GM12878 (cell line): ENCODE results near the gene ADD1. TPM values are rescaled to one million over a fixed set of nuclear protein-coding genes. Genes with fewer than 3 reads are reported as not detected.

ENCODE experiments used
- ATAC-seq: fragments of 200-7000 bp; cut with Tn5 transposase; 3 replicates; pipeline ENCODE4 v1.9.1; 2020; ENCODE audit warnings: mild to moderate bottlenecking, moderate library complexity
- BruUV-seq: library from RNA; stranded (reverse); fragments of 400-500 nt; replicated peaks from 2 replicates; lab custom pipeline; 2021; lab: Mats Ljungman, UMichigan
- CTCF ChIA-PET: fragments of 300-600 bp; sonication (Branson Sonifier 250); formaldehyde crosslinking; extraction: SDS; loops from one replicate; lab custom pipeline; 2021; ENCODE audit warnings: inconsistent platforms; lab: Yijun Ruan, JAX
- POLR2A ChIA-PET: fragments of 350-600 bp; formaldehyde crosslinking; extraction: SDS; loops from one replicate; lab custom pipeline; 2021; ENCODE audit warnings: inconsistent platforms; lab: Charles Lee
- RAD21 ChIA-PET: fragments of 300-600 bp; sonication (Branson Sonifier 250); formaldehyde crosslinking; loops from one replicate; lab custom pipeline; 2023; ENCODE audit warnings: antibody characterized with exemption; ENCODE audit not compliant: unreplicated experiment; lab: Charles Lee
- SMC1A ChIA-PET: fragments of 300-600 bp; sonication (Branson Sonifier 250); formaldehyde crosslinking; loops from one replicate; lab custom pipeline; 2023; ENCODE audit not compliant: unreplicated experiment, uncharacterized antibody; lab: Charles Lee
- DNase-seq: peaks from one replicate; pipeline ENCODE4 v3.0.0-alpha.2; 2011; ENCODE audit warnings: low read depth, low spot score
- FAIRE-seq: peaks from 3 replicates; lab custom pipeline; 2011; peaks lifted over from hg19 to GRCh38; lab: Jason Lieb, UNC
- H2AFZ ChIP-seq: 2 replicates; pipeline ENCODE4 v1.6.0; 2011; ENCODE audit warnings: low read depth, low read length, control low read depth; ENCODE audit not compliant: control insufficient read depth
- H3K27ac ChIP-seq: 2 replicates; pipeline ENCODE4 v1.5.1; 2011; ENCODE audit warnings: control low read depth; ENCODE audit not compliant: control insufficient read depth, insufficient read depth
- H3K27me3 ChIP-seq, 2 experiments: replicated peaks in 1 of 2; 2 replicates each; pipeline versions ENCODE4 v1.6.0 to v1.6.1; 2011; ENCODE audit warnings: low read length in 1 of 2; ENCODE audit not compliant: control insufficient read depth in 2 of 2, insufficient read depth in 2 of 2
- H3K36me3 ChIP-seq, 2 experiments: 2 replicates each; pipeline ENCODE4 v1.5.1; 2011; ENCODE audit warnings: low read length in 1 of 2; ENCODE audit not compliant: control insufficient read depth in 2 of 2, insufficient read depth in 2 of 2
- H3K4me1 ChIP-seq: 2 replicates; pipeline ENCODE4 v1.6.1; 2011; ENCODE audit warnings: mild to moderate bottlenecking, low read length, moderate library complexity, mixed read lengths; ENCODE audit not compliant: control insufficient read depth, insufficient read depth
- H3K4me2 ChIP-seq: 2 replicates; pipeline ENCODE4 v1.6.0; 2011; ENCODE audit warnings: control low read depth; ENCODE audit not compliant: control insufficient read depth, insufficient read depth
- H3K4me3 ChIP-seq: fragments of 200-600 bp; sonication (generic); 2 replicates; pipeline ENCODE4 v1.5.1; 2016
- H3K79me2 ChIP-seq: 2 replicates; pipeline ENCODE4 v1.6.0; 2011; ENCODE audit warnings: low read length; ENCODE audit not compliant: control insufficient read depth, insufficient read depth
- H3K9ac ChIP-seq: 2 replicates; pipeline ENCODE4 v1.8.0; 2011; ENCODE audit warnings: low read length, control low read depth, mixed read lengths; ENCODE audit not compliant: control insufficient read depth, insufficient read depth
- H3K9me3 ChIP-seq: replicated peaks from 3 replicates; pipeline ENCODE4 v1.5.1; 2011; ENCODE audit warnings: mild to moderate bottlenecking, low read length; ENCODE audit not compliant: control insufficient read depth, insufficient read depth
- H4K20me1 ChIP-seq: 2 replicates; pipeline ENCODE4 v1.6.0; 2011; ENCODE audit not compliant: control insufficient read depth, insufficient read depth
- EED ChIP-seq: sonication (generic); IDR thresholded peaks from 2 replicates; pipeline ENCODE4 v1.6.1; 2016; ENCODE audit warnings: antibody characterized with exemption, low read depth
- ETV6 ChIP-seq, 2 experiments: fragments of 450-650 bp in 1 of 2; IDR thresholded peaks in 1 of 2; conservative IDR thresholded peaks in 1 of 2; 2 replicates each; pipeline ENCODE4 v1.6.1; 2014; ENCODE audit warnings: antibody characterized with exemption in 1 of 2, borderline replicate concordance in 1 of 2, low read depth in 1 of 2, mild to moderate bottlenecking in 1 of 2, moderate library complexity in 1 of 2
- MXI1 ChIP-seq: fragments of 150-350 bp; IDR thresholded peaks from 2 replicates; pipeline ENCODE4 v1.6.1; 2011; ENCODE audit warnings: low read depth, mild to moderate bottlenecking, inconsistent platforms, low read length, improper control_type of control experiment
- MYC ChIP-seq: IDR thresholded peaks from 2 replicates; pipeline ENCODE4 v1.6.1; 2011; ENCODE audit warnings: mild to moderate bottlenecking, low read length, moderate library complexity, inconsistent platforms; ENCODE audit not compliant: insufficient read depth, insufficient replicate concordance, insufficient read length, severe bottlenecking
- NR2C2 ChIP-seq: IDR thresholded peaks from 2 replicates; pipeline ENCODE4 v1.6.1; 2011; ENCODE audit warnings: borderline replicate concordance, low read depth; ENCODE audit not compliant: control insufficient read depth, insufficient read length
- RB1 ChIP-seq: fragments of 450-650 bp; formaldehyde crosslinking; IDR thresholded peaks from 2 replicates; pipeline ENCODE4 v1.6.1; 2017; ENCODE audit warnings: mild to moderate bottlenecking, borderline replicate concordance
- RFX5 ChIP-seq: IDR thresholded peaks from 2 replicates; pipeline ENCODE4 v1.6.1; 2011; ENCODE audit warnings: low read depth, low read length, improper control_type of control experiment
- RUNX3 ChIP-seq: IDR thresholded peaks from 2 replicates; pipeline ENCODE4 v1.6.1; 2012; ENCODE audit warnings: low read length, inconsistent platforms
- WGBS: methylation state at CpG from one replicate; pipeline ENCODE4 v1.1.6; 2016; ENCODE audit warnings: low lambda C conversion rate; ENCODE audit not compliant: insufficient replicate concordance, insufficient coverage; ENCODE audit errors: missing lambda C conversion rate; 5-methylcytosine and 5-hydroxymethylcytosine counted together
- in situ Hi-C: fragments of 300-500 bp; cut with MboI; formaldehyde crosslinking; loops from 9 replicates; pipeline ENCODE4 v1.14.3; 2018; ENCODE audit warnings: mixed read lengths
- intact Hi-C: fragments of 100-400 bp; cut with micrococcal nuclease; formaldehyde crosslinking; loops from one replicate; pipeline ENCODE4 v1.14.2; 2022; ENCODE audit not compliant: unreplicated experiment
- polyA plus RNA-seq, 11 experiments: library from polyadenylated mRNA; depleted of rRNA in 4 of 11; unstranded in 6 of 11; stranded (reverse) in 5 of 11; fragments of >200 nt; fragmentation: Nextera tagmentation in 4 of 11; fragmentation: Illumina TruSeq in 1 of 11; extraction: Ambion mirVana in 4 of 11; extraction: Trizol in 1 of 11; gene quantifications; 1 replicate in 1 of 11; 2 replicates in 10 of 11; pipeline versions ENCODE4 v1.2.1 to v1.2.3, GENCODE V29; 2011 to 2016; ENCODE audit warnings: inconsistent platforms in 2 of 11, missing spikeins in 2 of 11, low read depth in 1 of 11
- total RNA-seq, 4 experiments: library from RNA; depleted of rRNA in 3 of 4; stranded (reverse); fragments of >200 nt in 3 of 4; fragmentation: Illumina TruSeq in 1 of 4; extraction: Trizol in 1 of 4; gene quantifications; 2 replicates each; pipeline versions ENCODE4 v1.2.1 to v1.2.3, GENCODE V29; 2013 to 2021
- TF ChIP-seq, protein P1 (sequence below): fragments of 450-650 bp; IDR thresholded peaks from 2 replicates; pipeline ENCODE4 v1.6.1; 2017; ENCODE audit warnings: mild to moderate bottlenecking, low read depth, inconsistent platforms; ENCODE audit not compliant: poor library complexity, severe bottlenecking
- TF ChIP-seq, protein P2 (sequence below): fragments of 450-650 bp; IDR thresholded peaks from 2 replicates; pipeline ENCODE4 v1.6.1; 2017; ENCODE audit warnings: mild to moderate bottlenecking, moderate library complexity
- TF ChIP-seq, protein P3 (sequence below): IDR thresholded peaks from 2 replicates; pipeline ENCODE4 v1.6.1; 2011; ENCODE audit warnings: low read depth, low read length, improper control_type of control experiment, borderline replicate concordance
- TF ChIP-seq, protein P4 (sequence below): fragments of 450-650 bp; IDR thresholded peaks from 2 replicates; pipeline ENCODE4 v1.6.1; 2018; ENCODE audit warnings: mild to moderate bottlenecking, low read depth, moderate library complexity; ENCODE audit not compliant: partially characterized antibody

ADD1 gene
- total and polyA plus RNA-seq, 10 of the 15 experiments (the other 5 are each of a cell fraction or from before 2014, with no cell fraction given) = 21.6 to 182 (median 105) TPM

DNA sequence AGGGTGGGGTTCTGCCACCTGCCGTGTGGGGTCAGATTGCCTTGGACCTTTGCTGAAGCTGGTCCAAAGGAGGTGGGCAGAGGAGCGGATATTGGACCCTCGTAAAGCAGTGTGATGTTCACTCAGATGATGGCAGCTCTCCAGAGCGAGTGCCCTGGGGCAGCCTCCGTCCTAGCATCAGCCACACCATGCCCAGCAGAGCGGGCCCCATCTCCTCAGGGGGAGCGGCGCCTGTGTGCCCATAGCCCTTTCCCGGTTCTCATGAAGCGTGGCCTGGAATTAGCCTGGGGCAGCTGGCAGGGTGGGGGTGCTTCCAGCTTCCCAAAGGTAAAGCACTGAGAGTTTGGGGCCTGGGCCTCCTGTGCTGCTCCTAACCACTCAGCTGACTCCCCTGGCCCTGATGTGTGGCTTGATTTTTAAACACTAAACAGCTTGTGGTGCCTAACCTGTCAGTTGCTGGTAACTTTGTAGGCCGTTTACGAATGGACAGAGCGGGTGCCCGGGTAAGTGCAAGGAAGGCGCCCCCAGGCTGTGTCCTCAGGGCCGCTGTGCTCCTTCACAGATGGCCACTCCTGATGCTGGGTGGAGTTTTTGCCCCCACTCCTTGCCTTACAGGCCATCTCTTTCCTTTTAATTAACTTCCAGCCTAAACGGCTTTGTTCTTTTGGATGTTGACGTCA is 83.5 kb downstream of the ADD1 start:
- intact Hi-C loops (no loop called here), in situ Hi-C loops (loop anchor here (25.0 kb wide), 1 partner anchor 165 kb away; the partner anchor contains the start of gene TNIP2)
- WGBS = 98% methylated on average over 18 of the region's 18 CpGs
- Histone ChIP-seq H3K9ac (no peak overlapping the region), H3K9me3 (no peaks in the 10 kb centered on the region), H3K27me3 (no peaks in the 10 kb centered on the region), H2AFZ (no peak overlapping the region), H3K79me2 (peaks cover 9% of the 10 kb centered on the region), H3K4me3 (no peak overlapping the region), H3K36me3 (peaks cover 20 to 35% of the 10 kb centered on the region in 2 experiments), H3K27ac (no peak overlapping the region), H3K4me2 (no peak overlapping the region), H4K20me1 (no peaks in the 10 kb centered on the region), H3K4me1 (peaks cover 10% of the 10 kb centered on the region)
- BruUV-seq = no TSS peak
- ChIA-PET CTCF (no interaction called here), POLR2A (interaction anchor here (0.7 kb wide), 1 partner anchor 160 kb away, joined by 3 read pairs; no protein-coding TSS in a partner anchor), SMC1A (no interaction called here), RAD21 (interaction anchor here (0.7 kb wide), 1 partner anchor 36 kb away, joined by 3 read pairs; no protein-coding TSS in a partner anchor)
- FAIRE-seq = no peak
- no peak for DNase-seq
- ATAC-seq = no peak
- TF ChIP-seq, protein P1, sequence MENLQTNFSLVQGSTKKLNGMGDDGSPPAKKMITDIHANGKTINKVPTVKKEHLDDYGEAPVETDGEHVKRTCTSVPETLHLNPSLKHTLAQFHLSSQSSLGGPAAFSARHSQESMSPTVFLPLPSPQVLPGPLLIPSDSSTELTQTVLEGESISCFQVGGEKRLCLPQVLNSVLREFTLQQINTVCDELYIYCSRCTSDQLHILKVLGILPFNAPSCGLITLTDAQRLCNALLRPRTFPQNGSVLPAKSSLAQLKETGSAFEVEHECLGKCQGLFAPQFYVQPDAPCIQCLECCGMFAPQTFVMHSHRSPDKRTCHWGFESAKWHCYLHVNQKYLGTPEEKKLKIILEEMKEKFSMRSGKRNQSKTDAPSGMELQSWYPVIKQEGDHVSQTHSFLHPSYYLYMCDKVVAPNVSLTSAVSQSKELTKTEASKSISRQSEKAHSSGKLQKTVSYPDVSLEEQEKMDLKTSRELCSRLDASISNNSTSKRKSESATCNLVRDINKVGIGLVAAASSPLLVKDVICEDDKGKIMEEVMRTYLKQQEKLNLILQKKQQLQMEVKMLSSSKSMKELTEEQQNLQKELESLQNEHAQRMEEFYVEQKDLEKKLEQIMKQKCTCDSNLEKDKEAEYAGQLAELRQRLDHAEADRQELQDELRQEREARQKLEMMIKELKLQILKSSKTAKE = no peak
- TF ChIP-seq NR2C2 (no peak), MYC (no peak), RFX5 (no peak), RUNX3 (no peak), RB1 (no peak), EED (no peak), MXI1 (no peak), ETV6 (conservative IDR thresholded peaks at IDR 0.05 in 1 of 2, IDR thresholded peaks at IDR 0.05 in 1 of 2; ENCODE audit: borderline replicate concordance in 1 of 2, low read depth in 1 of 2) (no peak)
- TF ChIP-seq, protein P2, sequence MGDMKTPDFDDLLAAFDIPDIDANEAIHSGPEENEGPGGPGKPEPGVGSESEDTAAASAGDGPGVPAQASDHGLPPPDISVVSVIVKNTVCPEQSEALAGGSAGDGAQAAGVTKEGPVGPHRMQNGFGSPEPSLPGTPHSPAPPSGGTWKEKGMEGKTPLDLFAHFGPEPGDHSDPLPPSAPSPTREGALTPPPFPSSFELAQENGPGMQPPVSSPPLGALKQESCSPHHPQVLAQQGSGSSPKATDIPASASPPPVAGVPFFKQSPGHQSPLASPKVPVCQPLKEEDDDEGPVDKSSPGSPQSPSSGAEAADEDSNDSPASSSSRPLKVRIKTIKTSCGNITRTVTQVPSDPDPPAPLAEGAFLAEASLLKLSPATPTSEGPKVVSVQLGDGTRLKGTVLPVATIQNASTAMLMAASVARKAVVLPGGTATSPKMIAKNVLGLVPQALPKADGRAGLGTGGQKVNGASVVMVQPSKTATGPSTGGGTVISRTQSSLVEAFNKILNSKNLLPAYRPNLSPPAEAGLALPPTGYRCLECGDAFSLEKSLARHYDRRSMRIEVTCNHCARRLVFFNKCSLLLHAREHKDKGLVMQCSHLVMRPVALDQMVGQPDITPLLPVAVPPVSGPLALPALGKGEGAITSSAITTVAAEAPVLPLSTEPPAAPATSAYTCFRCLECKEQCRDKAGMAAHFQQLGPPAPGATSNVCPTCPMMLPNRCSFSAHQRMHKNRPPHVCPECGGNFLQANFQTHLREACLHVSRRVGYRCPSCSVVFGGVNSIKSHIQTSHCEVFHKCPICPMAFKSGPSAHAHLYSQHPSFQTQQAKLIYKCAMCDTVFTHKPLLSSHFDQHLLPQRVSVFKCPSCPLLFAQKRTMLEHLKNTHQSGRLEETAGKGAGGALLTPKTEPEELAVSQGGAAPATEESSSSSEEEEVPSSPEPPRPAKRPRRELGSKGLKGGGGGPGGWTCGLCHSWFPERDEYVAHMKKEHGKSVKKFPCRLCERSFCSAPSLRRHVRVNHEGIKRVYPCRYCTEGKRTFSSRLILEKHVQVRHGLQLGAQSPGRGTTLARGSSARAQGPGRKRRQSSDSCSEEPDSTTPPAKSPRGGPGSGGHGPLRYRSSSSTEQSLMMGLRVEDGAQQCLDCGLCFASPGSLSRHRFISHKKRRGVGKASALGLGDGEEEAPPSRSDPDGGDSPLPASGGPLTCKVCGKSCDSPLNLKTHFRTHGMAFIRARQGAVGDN = no peak
- TF ChIP-seq, protein P3, sequence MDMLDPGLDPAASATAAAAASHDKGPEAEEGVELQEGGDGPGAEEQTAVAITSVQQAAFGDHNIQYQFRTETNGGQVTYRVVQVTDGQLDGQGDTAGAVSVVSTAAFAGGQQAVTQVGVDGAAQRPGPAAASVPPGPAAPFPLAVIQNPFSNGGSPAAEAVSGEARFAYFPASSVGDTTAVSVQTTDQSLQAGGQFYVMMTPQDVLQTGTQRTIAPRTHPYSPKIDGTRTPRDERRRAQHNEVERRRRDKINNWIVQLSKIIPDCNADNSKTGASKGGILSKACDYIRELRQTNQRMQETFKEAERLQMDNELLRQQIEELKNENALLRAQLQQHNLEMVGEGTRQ = no peak
- TF ChIP-seq, protein P4, sequence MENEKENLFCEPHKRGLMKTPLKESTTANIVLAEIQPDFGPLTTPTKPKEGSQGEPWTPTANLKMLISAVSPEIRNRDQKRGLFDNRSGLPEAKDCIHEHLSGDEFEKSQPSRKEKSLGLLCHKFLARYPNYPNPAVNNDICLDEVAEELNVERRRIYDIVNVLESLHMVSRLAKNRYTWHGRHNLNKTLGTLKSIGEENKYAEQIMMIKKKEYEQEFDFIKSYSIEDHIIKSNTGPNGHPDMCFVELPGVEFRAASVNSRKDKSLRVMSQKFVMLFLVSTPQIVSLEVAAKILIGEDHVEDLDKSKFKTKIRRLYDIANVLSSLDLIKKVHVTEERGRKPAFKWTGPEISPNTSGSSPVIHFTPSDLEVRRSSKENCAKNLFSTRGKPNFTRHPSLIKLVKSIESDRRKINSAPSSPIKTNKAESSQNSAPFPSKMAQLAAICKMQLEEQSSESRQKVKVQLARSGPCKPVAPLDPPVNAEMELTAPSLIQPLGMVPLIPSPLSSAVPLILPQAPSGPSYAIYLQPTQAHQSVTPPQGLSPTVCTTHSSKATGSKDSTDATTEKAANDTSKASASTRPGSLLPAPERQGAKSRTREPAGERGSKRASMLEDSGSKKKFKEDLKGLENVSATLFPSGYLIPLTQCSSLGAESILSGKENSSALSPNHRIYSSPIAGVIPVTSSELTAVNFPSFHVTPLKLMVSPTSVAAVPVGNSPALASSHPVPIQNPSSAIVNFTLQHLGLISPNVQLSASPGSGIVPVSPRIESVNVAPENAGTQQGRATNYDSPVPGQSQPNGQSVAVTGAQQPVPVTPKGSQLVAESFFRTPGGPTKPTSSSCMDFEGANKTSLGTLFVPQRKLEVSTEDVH = no peak
